22Rv1 (cell line): ENCODE data around the gene GANAB.

Experiments used
- CTCF ChIP-seq: fragments of 450-650 bp; IDR thresholded peaks from 2 replicates; pipeline ENCODE4 v1.5.1; 2017; ENCODE audit warnings: mild to moderate bottlenecking
- ZFX ChIP-seq: fragments of 450-650 bp; IDR thresholded peaks from 2 replicates; pipeline ENCODE4 v1.6.1; 2017; ENCODE audit warnings: antibody characterized with exemption, borderline replicate concordance

GRCh38 chr11:62602141-62603071 is 44.0 kb downstream of the GANAB start:
- no peak for TF ChIP-seq ZFX
- TF ChIP-seq CTCF = no peak
